A673 (cell line): Measurements from ENCODE around the gene HMCN1.

Source experiments
- CTCF ChIP-seq: fragments of 300-800, 200-600 bp; sonication (generic); conservative IDR thresholded peaks from 2 replicates; pipeline ENCODE4 v1.5.1; 2017; ENCODE audit warnings: low read depth, mild to moderate bottlenecking, antibody characterized with exemption, low read length, moderate library complexity, mixed read lengths
- EZH2 ChIP-seq: fragments of 200-600 bp; sonication (generic); IDR thresholded peaks from 2 replicates; pipeline ENCODE4 v1.6.1; 2017; ENCODE audit warnings: borderline replicate concordance, low read depth, mild to moderate bottlenecking, mixed read lengths, antibody characterized with exemption, low read length; ENCODE audit not compliant: poor library complexity, severe bottlenecking

GRCh38 chr1:185767508-185768120 lies 33.4 kb downstream of the HMCN1 start:
- TF ChIP-seq CTCF, result no peak
- no peak for TF ChIP-seq EZH2
